Measurements from ENCODE around the gene ISM1. TPM values are rescaled to one million over a fixed set of nuclear protein-coding genes. Genes with fewer than 3 reads are reported as not detected.

ISM1 gene
- total RNA-seq, 2 donors from 2014 or later = 0.45 to 2.2 TPM

GRCh38 chr20:13262671-13263360 lies 41.7 kb downstream of the ISM1 start:
- TF ChIP-seq CTCF (IDR thresholded peaks at IDR 0.05) (no peak), POLR2A (IDR thresholded peaks at IDR 0.05) (no peak), POLR2AphosphoS5 (IDR thresholded peaks at IDR 0.05) (no peak)
- no peaks in the 10 kb centered on the region for H3K27me3 ChIP-seq (replicated peaks; ENCODE audit: insufficient read depth)
- intact Hi-C loops (cut with DNase I) = no loop called here
- H3K9me3 ChIP-seq = no peaks in the 10 kb centered on the region
- no peak overlapping the region for H3K4me3 ChIP-seq
- H3K4me1 ChIP-seq (replicated peaks) = no peaks in the 10 kb centered on the region
- no peaks in the 10 kb centered on the region for H3K36me3 ChIP-seq
- no peak overlapping the region for H3K27ac ChIP-seq
- no peak for DNase-seq (ENCODE audit: low spot score)
- WGBS = 69% methylated on average over 9 of the region's 9 CpGs

- no peaks in the 10 kb centered on the region for H3K4me1 ChIP-seq (replicated peaks)
- TF ChIP-seq POLR2A (IDR thresholded peaks at IDR 0.05) = no peak
- no peak for TF ChIP-seq CTCF (IDR thresholded peaks at IDR 0.05)
- TF ChIP-seq POLR2AphosphoS5 (IDR thresholded peaks at IDR 0.05) = no peak
- H3K27me3 ChIP-seq (replicated peaks; ENCODE audit: insufficient read depth) = no peaks in the 10 kb centered on the region
- no peak for DNase-seq (ENCODE audit: low spot score)
- H3K4me3 ChIP-seq = no peak overlapping the region
- H3K9me3 ChIP-seq = no peaks in the 10 kb centered on the region
- WGBS = 43% methylated on average over 5 of the region's 5 CpGs
- no peaks in the 10 kb centered on the region for H3K36me3 ChIP-seq
- intact Hi-C loops (cut with DNase I) = no loop called here
- no peak overlapping the region for H3K27ac ChIP-seq
Measured at GRCh38 chr20:13263451-13263850, 42.4 kb downstream of the ISM1 start.

GRCh38 chr20:13264907-13265306 lies 43.8 kb downstream of the ISM1 start:
- H3K4me1 ChIP-seq (replicated peaks) = no peaks in the 10 kb centered on the region
- H3K27ac ChIP-seq = no peak overlapping the region
- WGBS = 82% methylated on average over 5 of the region's 5 CpGs
- no peak for DNase-seq (ENCODE audit: low spot score)
- H3K4me3 ChIP-seq = no peak overlapping the region
- intact Hi-C loops (cut with DNase I) = no loop called here
- no peaks in the 10 kb centered on the region for H3K9me3 ChIP-seq
- no peak for TF ChIP-seq POLR2A (IDR thresholded peaks at IDR 0.05)
- TF ChIP-seq CTCF (IDR thresholded peaks at IDR 0.05) = no peak
- TF ChIP-seq POLR2AphosphoS5 (IDR thresholded peaks at IDR 0.05) = no peak
- no peaks in the 10 kb centered on the region for H3K36me3 ChIP-seq
- H3K27me3 ChIP-seq (replicated peaks; ENCODE audit: insufficient read depth) = no peaks in the 10 kb centered on the region

- Histone ChIP-seq H3K4me1 (replicated peaks) (no peaks in the 10 kb centered on the region), H3K27ac (no peak overlapping the region), H3K27me3 (replicated peaks; ENCODE audit: insufficient read depth) (no peaks in the 10 kb centered on the region), H3K36me3 (no peaks in the 10 kb centered on the region), H3K9me3 (no peaks in the 10 kb centered on the region), H3K4me3 (no peak overlapping the region)
- WGBS = 93% methylated on average over 4 of the region's 4 CpGs
- no peak for DNase-seq (ENCODE audit: low spot score)
- no peak for TF ChIP-seq POLR2A (IDR thresholded peaks at IDR 0.05)
- intact Hi-C loops (cut with DNase I) = no loop called here
Measured at GRCh38 chr20:13265941-13266340, 44.9 kb downstream of the ISM1 start.

GRCh38 chr20:13267231-13267630 lies 46.2 kb downstream of the ISM1 start:
- WGBS = 85% methylated on average over 7 of the region's 7 CpGs
- no peak for TF ChIP-seq CTCF (IDR thresholded peaks at IDR 0.05)
- TF ChIP-seq POLR2AphosphoS5 (IDR thresholded peaks at IDR 0.05) = no peak
- no peak for TF ChIP-seq POLR2A (IDR thresholded peaks at IDR 0.05)
- no peak overlapping the region for H3K27ac ChIP-seq
- no peaks in the 10 kb centered on the region for H3K4me1 ChIP-seq (replicated peaks)
- no peaks in the 10 kb centered on the region for H3K27me3 ChIP-seq (replicated peaks; ENCODE audit: insufficient read depth)
- DNase-seq (ENCODE audit: low spot score) = no peak
- H3K4me3 ChIP-seq = no peak overlapping the region
- H3K36me3 ChIP-seq = no peaks in the 10 kb centered on the region
- intact Hi-C loops (cut with DNase I) = no loop called here
- H3K9me3 ChIP-seq = no peaks in the 10 kb centered on the region

Data from prostate gland (tissue), 2 donors.